Activated CD4-positive, alpha-beta memory T cell treated with anti-CD3 and anti-CD28 coated beads for 36 hours (primary cell): ENCODE measurements around the gene SPSB4. TPM values are rescaled to one million over a fixed set of nuclear protein-coding genes. Genes with fewer than 3 reads are reported as not detected.
"Not testable (repeated sequence)": the region's sequence is repeated elsewhere in the genome, so short reads cannot be mapped to it uniquely, and the experiment has no call there.

Experiments
- CTCF ChIA-PET: fragments of 350-600 bp; sonication (Branson Sonifier 250); formaldehyde crosslinking; loops from one replicate; lab custom pipeline; 2021; ENCODE audit warnings: antibody characterized with exemption, inconsistent platforms; lab: Charles Lee
- POLR2A ChIA-PET: fragments of 350-600 bp; sonication (Branson Sonifier 250); formaldehyde crosslinking; loops from one replicate; lab custom pipeline; 2021; ENCODE audit warnings: antibody characterized with exemption; lab: Charles Lee
- DNase-seq: peaks from one replicate; pipeline ENCODE4 v3.0.0-alpha.2; 2020
- H3K27ac Mint-ChIP-seq: one replicate; pipeline ENCODE4 v1.8.0; 2021; ENCODE audit warnings: mixed read lengths
- H3K27me3 Mint-ChIP-seq: one replicate; pipeline ENCODE4 v1.8.0; 2021; ENCODE audit warnings: mixed read lengths
- H3K36me3 Mint-ChIP-seq: one replicate; pipeline ENCODE4 v1.8.0; 2021; ENCODE audit warnings: mixed read lengths
- H3K4me1 Mint-ChIP-seq: one replicate; pipeline ENCODE4 v1.8.0; 2021; ENCODE audit warnings: low read depth, mixed read lengths
- H3K4me3 Mint-ChIP-seq: one replicate; pipeline ENCODE4 v1.8.0; 2021; ENCODE audit warnings: mild to moderate bottlenecking, mixed read lengths
- H3K9me3 Mint-ChIP-seq: one replicate; pipeline ENCODE4 v1.8.0; 2021; ENCODE audit warnings: mixed read lengths
- intact Hi-C: fragments of 100-400 bp; cut with micrococcal nuclease; formaldehyde crosslinking; loops from one replicate; pipeline ENCODE4 v1.15.1; 2023
- total RNA-seq, 2 experiments: library from RNA; stranded (reverse); gene quantifications; one replicate each; pipeline ENCODE4 v1.2.3, GENCODE V29; 2021

Gene SPSB4
- total RNA-seq: not detected

- intact Hi-C loops: no loop called here
- peaks cover 53% of the 10 kb centered on the region for H3K27me3 Mint-ChIP-seq
- H3K36me3 Mint-ChIP-seq: no peaks in the 10 kb centered on the region
- H3K27ac Mint-ChIP-seq: no peak within 1 kb of the TSS
- H3K4me1 Mint-ChIP-seq: peaks cover 12% of the 10 kb centered on the region
- peak; percentile 27 for DNase-seq
- H3K9me3 Mint-ChIP-seq: no peaks in the 10 kb centered on the region
- H3K4me3 Mint-ChIP-seq: peak within 1 kb of the TSS; percentile 52
- ChIA-PET POLR2A (no interaction called here), CTCF (interaction anchor here (0.7 to 2.3 kb wide), 3 partner anchors 26 to 155 kb away, joined by 3 to 5 read pairs (median 4); no protein-coding TSS in a partner anchor)
Measured at GRCh38 chr3:141050576-141051442, at the start of gene SPSB4. Gene SPSB4 (plus strand): TSS chr3:141051347. CDS start chr3:141066105, 14,758 bp downstream.

- Mint-ChIP-seq H3K27ac (no peak overlapping the region), H3K9me3 (no peaks in the 10 kb centered on the region), H3K36me3 (no peaks in the 10 kb centered on the region), H3K4me3 (no peak overlapping the region), H3K27me3 (peaks cover 15% of the 10 kb centered on the region), H3K4me1 (peaks cover 2% of the 10 kb centered on the region)
- ChIA-PET POLR2A (no interaction called here), CTCF (interaction anchor here (3.1 kb wide), 1 partner anchor 186 kb away, joined by 10 read pairs; no protein-coding TSS in a partner anchor)
- DNase-seq: no peak
- intact Hi-C loops: no loop called here
Measured at GRCh38 chr3:141006344-141006743, 44.8 kb upstream of the SPSB4 start.

- POLR2A ChIA-PET: no interaction called here
- intact Hi-C loops: no loop called here
- Mint-ChIP-seq H3K9me3 (no peaks in the 10 kb centered on the region), H3K4me3 (no peak overlapping the region), H3K27ac (no peak overlapping the region), H3K4me1 (peaks cover 3% of the 10 kb centered on the region), H3K27me3 (peaks cover 17% of the 10 kb centered on the region), H3K36me3 (no peaks in the 10 kb centered on the region)
- CTCF ChIA-PET: interaction anchor here (2.6 to 2.9 kb wide), 2 partner anchors 39 to 183 kb away, joined by 6 to 12 read pairs; no protein-coding TSS in a partner anchor
- no peak for DNase-seq
Measured at GRCh38 chr3:141009496-141009895, 41.7 kb upstream of the SPSB4 start.

GRCh38 chr3:141011232-141011996, 39.7 kb upstream of the SPSB4 start:
- Mint-ChIP-seq H3K36me3 (no peaks in the 10 kb centered on the region), H3K9me3 (no peaks in the 10 kb centered on the region), H3K27me3 (peaks cover 17% of the 10 kb centered on the region), H3K4me1 (peaks cover 3% of the 10 kb centered on the region), H3K27ac (no peak overlapping the region), H3K4me3 (no peak overlapping the region)
- intact Hi-C loops: loop anchor here (1.0 kb wide), 3 partner anchors 94 to 220 kb away; partner anchors contain the start of gene PXYLP1
- peak; percentile 87 for DNase-seq
- ChIA-PET CTCF (interaction anchor here (0.6 to 2.9 kb wide), 14 partner anchors 11 to 1685 kb away, joined by 3 to 21 read pairs (median 5); partner anchors contain the start of gene PXYLP1), POLR2A (no interaction called here)

GRCh38 chr3:141011997-141012262, 39.2 kb upstream of the SPSB4 start:
- H3K4me3 Mint-ChIP-seq: no peak overlapping the region
- H3K4me1 Mint-ChIP-seq: peaks cover 3% of the 10 kb centered on the region
- DNase-seq: no peak
- no peaks in the 10 kb centered on the region for H3K9me3 Mint-ChIP-seq
- no peak overlapping the region for H3K27ac Mint-ChIP-seq
- intact Hi-C loops: loop anchor here (1.0 kb wide), 3 partner anchors 93 to 219 kb away; partner anchors contain the start of gene PXYLP1
- ChIA-PET POLR2A (no interaction called here), CTCF (interaction anchor here (0.6 to 2.9 kb wide), 10 partner anchors 12 to 220 kb away, joined by 3 to 21 read pairs (median 4); partner anchors contain the start of gene PXYLP1)
- H3K36me3 Mint-ChIP-seq: no peaks in the 10 kb centered on the region
- H3K27me3 Mint-ChIP-seq: peaks cover 17% of the 10 kb centered on the region

GRCh38 chr3:141012571-141012970, 38.6 kb upstream of the SPSB4 start:
- Mint-ChIP-seq H3K4me3 (no peak overlapping the region), H3K36me3 (no peaks in the 10 kb centered on the region), H3K9me3 (no peaks in the 10 kb centered on the region), H3K27me3 (peaks cover 17% of the 10 kb centered on the region), H3K4me1 (peaks cover 7% of the 10 kb centered on the region), H3K27ac (no peak overlapping the region)
- CTCF ChIA-PET: interaction anchor here (1.2 to 2.9 kb wide), 6 partner anchors 12 to 219 kb away, joined by 3 to 21 read pairs (median 6); partner anchors contain the start of gene PXYLP1
- POLR2A ChIA-PET: no interaction called here
- intact Hi-C loops: no loop called here
- DNase-seq: no peak

- CTCF ChIA-PET: no interaction called here
- no peaks in the 10 kb centered on the region for H3K36me3 Mint-ChIP-seq
- no peak overlapping the region for H3K4me3 Mint-ChIP-seq
- peaks cover 12% of the 10 kb centered on the region for H3K4me1 Mint-ChIP-seq
- intact Hi-C loops: no loop called here
- no peak for DNase-seq
- H3K9me3 Mint-ChIP-seq: no peaks in the 10 kb centered on the region
- POLR2A ChIA-PET: no interaction called here
- peaks cover 6% of the 10 kb centered on the region for H3K27me3 Mint-ChIP-seq
- H3K27ac Mint-ChIP-seq: no peak overlapping the region
Measured at GRCh38 chr3:141015481-141015880, 35.7 kb upstream of the SPSB4 start.

GRCh38 chr3:141017366-141018322, 33.5 kb upstream of the SPSB4 start:
- peak; percentile 56 for DNase-seq
- H3K4me1 Mint-ChIP-seq, intact Hi-C loops, H3K36me3 Mint-ChIP-seq, H3K27ac Mint-ChIP-seq, H3K9me3 Mint-ChIP-seq, H3K4me3 Mint-ChIP-seq, H3K27me3 Mint-ChIP-seq: not testable (repeated sequence)
- CTCF ChIA-PET: interaction anchor here (0.6 kb wide), 1 partner anchor 183 kb away, joined by 3 read pairs; no protein-coding TSS in a partner anchor
- POLR2A ChIA-PET: interaction anchor here (0.6 kb wide), 1 partner anchor 12 kb away, joined by 4 read pairs; no protein-coding TSS in a partner anchor

GRCh38 chr3:141019244-141019643, 31.9 kb upstream of the SPSB4 start:
- DNase-seq: no peak
- H3K27me3 Mint-ChIP-seq: peaks cover 2% of the 10 kb centered on the region
- no peak overlapping the region for H3K4me3 Mint-ChIP-seq
- H3K27ac Mint-ChIP-seq: no peak overlapping the region
- intact Hi-C loops: no loop called here
- H3K9me3 Mint-ChIP-seq: no peaks in the 10 kb centered on the region
- H3K4me1 Mint-ChIP-seq: peaks cover 9% of the 10 kb centered on the region
- H3K36me3 Mint-ChIP-seq: no peaks in the 10 kb centered on the region
- ChIA-PET CTCF (no interaction called here), POLR2A (no interaction called here)

GRCh38 chr3:141020143-141020830, 30.9 kb upstream of the SPSB4 start:
- Mint-ChIP-seq H3K36me3 (no peaks in the 10 kb centered on the region), H3K4me3 (no peak overlapping the region), H3K4me1 (peaks cover 9% of the 10 kb centered on the region), H3K27me3 (peaks cover 2% of the 10 kb centered on the region), H3K9me3 (no peaks in the 10 kb centered on the region), H3K27ac (no peak overlapping the region)
- ChIA-PET POLR2A (interaction anchor here (0.5 kb wide), 1 partner anchor 72 kb away, joined by 8 read pairs; no protein-coding TSS in a partner anchor), CTCF (no interaction called here)
- intact Hi-C loops: no loop called here
- peak; percentile 20 for DNase-seq

GRCh38 chr3:141021261-141021660, 29.9 kb upstream of the SPSB4 start:
- Mint-ChIP-seq H3K4me3 (no peak overlapping the region), H3K27me3 (no peaks in the 10 kb centered on the region), H3K4me1 (peaks cover 9% of the 10 kb centered on the region), H3K27ac (no peak overlapping the region), H3K9me3 (no peaks in the 10 kb centered on the region), H3K36me3 (no peaks in the 10 kb centered on the region)
- no peak for DNase-seq
- ChIA-PET POLR2A (no interaction called here), CTCF (no interaction called here)
- intact Hi-C loops: no loop called here
